Suppressor macrophage (primary cell): ENCODE data around the gene TMEM18.

Experiments
- DNase-seq, 4 experiments: peaks; one replicate each; pipeline ENCODE4 v3.0.0-alpha.2; 2020 to 2022

TMEM18 gene

GRCh38 chr2:650343-651310 lies 26.6 kb downstream of the TMEM18 start:
- DNase-seq: no peak

- no peak for DNase-seq
Measured at GRCh38 chr2:649426-650342, 27.5 kb downstream of the TMEM18 start.

GRCh38 chr2:648476-649424 lies 28.5 kb downstream of the TMEM18 start:
- DNase-seq: no peak

GRCh38 chr2:647691-648231 lies 29.4 kb downstream of the TMEM18 start:
- no peak for DNase-seq

- DNase-seq: no peak
Measured at GRCh38 chr2:647003-647560, 30.1 kb downstream of the TMEM18 start.

- DNase-seq: no peak
Measured at GRCh38 chr2:644871-645270, 32.3 kb downstream of the TMEM18 start.

- DNase-seq: no peak
Measured at GRCh38 chr2:643761-644160, 33.4 kb downstream of the TMEM18 start.

- DNase-seq: no peak
Measured at GRCh38 chr2:643334-643733, 33.9 kb downstream of the TMEM18 start.

- DNase-seq: no peak
Measured at GRCh38 chr2:641872-642815, 35.1 kb downstream of the TMEM18 start.

GRCh38 chr2:641164-641871 lies 35.9 kb downstream of the TMEM18 start:
- DNase-seq: no peak

GRCh38 chr2:639703-640102 lies 37.5 kb downstream of the TMEM18 start:
- no peak for DNase-seq

GRCh38 chr2:637804-638203 lies 39.4 kb downstream of the TMEM18 start:
- no peak for DNase-seq

GRCh38 chr2:637406-637776 lies 39.8 kb downstream of the TMEM18 start:
- DNase-seq: no peak

GRCh38 chr2:636641-637405 lies 40.4 kb downstream of the TMEM18 start:
- peak; percentile 62 to 82 (median 80) for DNase-seq

GRCh38 chr2:635687-636621 lies 41.3 kb downstream of the TMEM18 start:
- DNase-seq: no peak

- DNase-seq: no peak
Measured at GRCh38 chr2:634636-635388, 42.4 kb downstream of the TMEM18 start.

GRCh38 chr2:634041-634440 lies 43.2 kb downstream of the TMEM18 start:
- DNase-seq: no peak
